Duodenal mucosa (tissue), 2 donors: Measurements from ENCODE around the gene ZYG11B.
A peak's percentile ranks its signal among the peaks of the same experiment; 100 is the strongest.
"Not testable (repeated sequence)": the region's sequence is repeated elsewhere in the genome, so short reads cannot be mapped to it uniquely, and the experiment has no call there.

Experiments used
- H3K27ac ChIP-seq: one replicate; pipeline ENCODE4 v1.7.0; 2013; ENCODE audit warnings: low read depth, low read length
- H3K27me3 ChIP-seq, 2 donors: one replicate each; pipeline ENCODE4 v1.7.0; 2013; ENCODE audit warnings: low read length in 2 of 2, control low read depth in 1 of 2; ENCODE audit not compliant: insufficient read depth in 2 of 2, control insufficient read depth in 1 of 2
- H3K36me3 ChIP-seq, 2 donors: one replicate each; pipeline ENCODE4 v1.7.0; 2013; ENCODE audit warnings: low read length in 2 of 2, control low read depth in 1 of 2; ENCODE audit not compliant: insufficient read depth in 2 of 2, control insufficient read depth in 1 of 2
- H3K4me1 ChIP-seq, 2 donors: one replicate each; pipeline ENCODE4 v1.7.0; 2013; ENCODE audit warnings: low read length in 2 of 2, control low read depth in 1 of 2; ENCODE audit not compliant: insufficient read depth in 2 of 2, control insufficient read depth in 1 of 2
- H3K4me3 ChIP-seq, 2 donors: one replicate each; pipeline ENCODE4 v1.7.0; 2013; ENCODE audit warnings: low read length in 2 of 2, low read depth in 1 of 2
- H3K9ac ChIP-seq, 2 donors: one replicate each; pipeline ENCODE4 v1.7.0; 2013; ENCODE audit warnings: low read length in 2 of 2, low read depth in 1 of 2
- H3K9me3 ChIP-seq, 2 donors: one replicate each; pipeline ENCODE4 v1.7.0; 2013; ENCODE audit warnings: low read length in 2 of 2, control low read depth in 1 of 2; ENCODE audit not compliant: control insufficient read depth in 1 of 2

The ZYG11B gene

DNA sequence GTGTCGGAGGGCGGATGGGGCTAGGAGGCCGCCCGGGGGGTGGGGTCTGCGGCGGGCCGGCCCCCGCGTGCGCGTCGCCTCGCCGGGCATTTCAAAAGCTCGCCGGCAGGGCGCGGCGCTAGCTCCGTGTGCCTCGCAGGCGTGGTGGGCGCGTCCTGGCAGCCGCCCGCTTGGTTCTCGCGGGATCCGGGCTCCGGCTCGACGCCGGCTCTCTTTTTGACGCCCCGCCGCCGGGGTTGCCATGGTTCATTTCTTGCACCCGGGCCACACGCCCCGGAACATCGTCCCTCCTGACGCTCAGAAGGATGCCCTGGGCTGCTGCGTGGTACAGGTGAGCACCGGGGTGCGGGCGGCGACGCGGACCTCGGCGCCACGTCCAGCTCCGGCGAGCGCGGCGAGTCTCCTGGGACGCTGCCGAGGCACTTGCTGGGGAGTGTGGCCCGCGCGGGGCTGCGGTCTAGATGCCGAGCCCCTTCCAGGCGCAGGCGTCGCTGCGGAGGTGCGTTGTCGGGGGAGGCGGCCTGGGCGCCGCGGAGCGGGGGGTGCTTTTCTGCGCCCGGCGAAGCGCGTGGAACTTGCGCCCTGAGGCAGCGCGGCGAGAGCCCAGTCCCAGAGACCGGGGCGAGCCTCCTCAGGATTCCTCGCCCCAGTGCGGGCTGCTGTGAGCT, 116.5 kb downstream of the ZYG11B start, which contains the start of gene ZYG11A:
Gene ZYG11A, plus strand, starts transcription at position 118 of the 668 bp plus-strand sequence. Its CDS starts 124 bp downstream, at position 242.
- no peak within 1 kb of the TSS for H3K9ac ChIP-seq
- H3K4me3 ChIP-seq, result peak within 1 kb of the TSS; percentile 61
- no peak within 1 kb of the TSS for H3K27ac ChIP-seq
- peaks cover 8 to 9% of the 10 kb centered on the region in 2 donors for H3K27me3 ChIP-seq
- peaks cover 3 to 7% of the 10 kb centered on the region in 2 donors for H3K4me1 ChIP-seq
- H3K9me3 ChIP-seq, result no peaks in the 10 kb centered on the region
- no peaks in the 10 kb centered on the region for H3K36me3 ChIP-seq

DNA sequence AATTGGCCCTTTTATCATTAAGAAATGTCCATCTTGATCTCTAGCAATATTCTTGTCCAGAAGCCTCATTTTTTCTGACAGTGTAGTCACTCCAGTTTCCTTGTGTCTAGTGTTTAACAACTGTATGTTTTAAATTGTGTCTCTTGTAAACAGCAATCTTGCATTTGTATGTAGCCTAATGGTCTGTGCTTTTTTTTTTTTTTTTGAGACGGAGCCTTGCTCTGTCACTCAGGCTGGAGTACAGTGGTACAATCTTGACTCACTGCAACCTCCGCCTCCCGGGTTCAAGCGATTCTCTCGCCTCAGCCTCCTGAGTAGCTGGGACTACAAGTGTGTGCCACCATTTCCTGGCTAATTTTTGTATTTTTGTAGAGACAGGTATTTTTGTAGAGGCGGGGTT, 118.9 kb downstream of the ZYG11B start:
- H3K4me3 ChIP-seq, H3K9me3 ChIP-seq, H3K27me3 ChIP-seq, H3K4me1 ChIP-seq, H3K27ac ChIP-seq, H3K36me3 ChIP-seq, H3K9ac ChIP-seq: not testable (repeated sequence)

DNA sequence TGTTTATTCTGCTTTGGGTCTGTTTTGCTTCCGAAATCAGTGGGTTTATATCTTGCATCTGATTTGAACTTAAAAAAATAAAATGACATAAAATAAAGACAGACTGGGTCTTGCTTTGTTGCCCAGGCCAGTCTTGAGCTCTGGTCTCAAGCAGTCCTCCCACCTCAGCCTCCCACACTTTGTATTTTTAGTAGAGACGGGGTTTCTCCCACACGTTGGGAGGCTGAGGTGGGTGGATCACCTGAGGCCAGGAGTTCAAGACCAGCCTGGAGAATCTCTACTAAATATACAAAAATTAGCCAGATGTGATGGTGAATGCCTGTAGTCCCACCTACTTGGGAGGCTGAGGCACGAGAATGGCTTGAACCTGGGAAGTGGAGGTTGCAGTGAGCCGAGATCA, 122.2 kb downstream of the ZYG11B start:
- no peaks in the 10 kb centered on the region for H3K36me3 ChIP-seq
- no peaks in the 10 kb centered on the region for H3K9me3 ChIP-seq
- no peak overlapping the region for H3K4me3 ChIP-seq
- H3K27ac ChIP-seq, result no peak overlapping the region
- H3K4me1 ChIP-seq, result peaks cover 0 to under 1% of the 10 kb centered on the region in 2 donors
- H3K27me3 ChIP-seq, result peaks cover under 1 to 4% of the 10 kb centered on the region in 2 donors
- H3K9ac ChIP-seq, result no peak overlapping the region

DNA sequence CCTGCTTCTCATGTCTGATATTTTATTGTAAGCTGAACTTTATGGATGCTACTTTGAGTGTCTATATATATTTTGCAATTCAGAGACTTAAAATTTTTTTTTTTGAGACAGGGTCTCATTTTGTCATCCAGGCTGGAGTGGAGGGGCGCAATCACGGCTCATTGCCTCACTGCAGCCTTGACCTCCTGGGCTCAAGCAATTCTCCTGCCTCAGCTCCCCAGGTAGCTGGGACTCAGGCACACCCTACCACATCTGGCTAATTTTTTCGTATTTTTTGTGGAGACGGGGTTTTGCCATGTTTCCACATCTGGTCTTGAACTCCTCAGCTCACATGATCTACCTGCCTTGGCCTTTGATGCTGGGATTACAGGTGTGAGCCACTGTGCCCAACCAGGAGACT, 124.7 kb downstream of the ZYG11B start:
- Histone ChIP-seq H3K4me3 (no peak overlapping the region), H3K9me3 (no peaks in the 10 kb centered on the region), H3K9ac (no peak overlapping the region), H3K36me3 (no peaks in the 10 kb centered on the region), H3K27ac (no peak overlapping the region), H3K27me3 (no peaks in the 10 kb centered on the region), H3K4me1 (no peaks in the 10 kb centered on the region)

DNA sequence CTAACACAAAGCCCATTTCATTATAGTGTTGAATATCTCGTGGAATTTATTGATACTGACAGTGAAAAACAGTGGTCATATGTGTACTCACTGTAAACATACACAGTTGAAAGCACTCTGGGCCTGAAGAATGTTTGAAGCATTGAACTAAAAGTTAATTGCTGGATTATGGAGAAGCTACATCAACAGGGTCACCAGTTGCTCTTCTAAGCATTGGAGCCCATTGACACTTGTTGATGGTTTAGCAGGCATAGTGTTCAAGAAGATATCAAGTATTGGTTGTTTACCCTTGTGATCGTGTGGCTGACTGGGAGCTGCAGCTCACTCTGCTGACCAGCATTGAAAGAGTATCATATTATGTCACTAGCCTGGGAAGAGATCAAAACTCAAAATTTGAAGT, 126.6 kb downstream of the ZYG11B start:
- Histone ChIP-seq H3K9me3 (no peaks in the 10 kb centered on the region), H3K36me3 (no peaks in the 10 kb centered on the region), H3K27me3 (no peaks in the 10 kb centered on the region), H3K9ac (no peak overlapping the region), H3K27ac (no peak overlapping the region), H3K4me3 (no peak overlapping the region), H3K4me1 (no peaks in the 10 kb centered on the region)

DNA sequence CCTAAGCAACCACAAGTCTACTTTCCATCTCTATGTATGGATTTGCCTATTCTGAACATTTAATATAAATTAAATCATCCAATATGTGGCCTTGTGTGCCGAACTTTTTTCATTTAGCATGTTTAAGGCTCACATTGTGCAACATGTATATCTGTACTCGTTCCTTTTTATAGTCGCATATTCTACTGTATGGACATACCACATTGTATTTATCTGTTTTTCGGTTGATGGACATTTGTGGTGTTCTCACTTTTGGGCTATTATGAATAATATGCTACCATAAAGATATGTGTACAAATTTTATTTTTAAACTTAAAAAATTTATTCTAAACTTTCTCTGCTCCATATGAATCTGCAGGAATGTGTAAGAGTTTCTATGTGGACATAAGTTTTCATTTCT, 129.3 kb downstream of the ZYG11B start:
- Histone ChIP-seq H3K27me3 (no peaks in the 10 kb centered on the region), H3K4me3 (no peak overlapping the region), H3K9ac (no peak overlapping the region), H3K27ac (no peak overlapping the region), H3K4me1 (no peaks in the 10 kb centered on the region), H3K36me3 (no peaks in the 10 kb centered on the region), H3K9me3 (no peaks in the 10 kb centered on the region)

DNA sequence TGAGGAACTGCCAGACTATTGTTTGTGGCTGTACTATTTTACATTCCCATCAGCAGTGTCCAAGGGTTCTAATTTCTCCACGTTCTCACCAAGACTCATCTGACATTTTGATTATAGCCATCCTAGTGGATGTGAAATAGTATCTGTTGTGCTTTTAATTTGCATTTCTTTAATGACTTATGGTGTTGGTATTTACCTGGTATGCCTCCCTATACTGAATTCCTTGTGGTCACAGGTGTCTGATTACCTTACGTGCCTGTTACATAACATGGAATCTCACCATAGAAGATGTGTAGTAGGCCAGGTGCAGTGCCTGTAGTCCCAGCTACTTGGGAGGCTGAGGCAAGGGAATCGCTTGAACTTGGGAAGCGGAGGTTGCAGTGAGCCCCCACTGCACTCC, 129.8 kb downstream of the ZYG11B start:
- no peak overlapping the region for H3K9ac ChIP-seq

DNA sequence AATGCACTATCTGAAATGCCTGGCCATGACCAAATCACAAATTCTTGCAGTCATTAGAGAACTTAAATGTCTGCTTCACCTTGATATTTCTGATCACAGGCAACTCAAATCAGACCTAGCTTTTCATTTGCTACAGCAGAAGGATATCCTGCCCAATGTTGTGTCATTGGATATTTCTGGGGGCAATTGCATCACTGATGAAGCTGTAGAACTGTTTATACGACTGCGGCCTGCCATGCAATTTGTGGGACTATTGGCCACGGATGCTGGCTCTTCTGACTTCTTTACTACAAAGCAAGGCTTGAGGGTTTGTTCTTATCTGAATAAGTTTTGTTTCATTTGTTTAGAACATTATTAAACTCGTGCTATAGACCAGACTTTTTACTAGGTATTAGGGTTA, 131.2 kb downstream of the ZYG11B start:
- Histone ChIP-seq H3K4me3 (no peak overlapping the region), H3K9ac (no peak overlapping the region)

More for the DNA sequence above, 129.8 kb downstream of the ZYG11B start:
- Histone ChIP-seq H3K27ac (no peak overlapping the region), H3K36me3 (no peaks in the 10 kb centered on the region), H3K27me3 (no peaks in the 10 kb centered on the region), H3K4me1 (no peaks in the 10 kb centered on the region), H3K9me3 (no peaks in the 10 kb centered on the region), H3K4me3 (no peak overlapping the region)

DNA sequence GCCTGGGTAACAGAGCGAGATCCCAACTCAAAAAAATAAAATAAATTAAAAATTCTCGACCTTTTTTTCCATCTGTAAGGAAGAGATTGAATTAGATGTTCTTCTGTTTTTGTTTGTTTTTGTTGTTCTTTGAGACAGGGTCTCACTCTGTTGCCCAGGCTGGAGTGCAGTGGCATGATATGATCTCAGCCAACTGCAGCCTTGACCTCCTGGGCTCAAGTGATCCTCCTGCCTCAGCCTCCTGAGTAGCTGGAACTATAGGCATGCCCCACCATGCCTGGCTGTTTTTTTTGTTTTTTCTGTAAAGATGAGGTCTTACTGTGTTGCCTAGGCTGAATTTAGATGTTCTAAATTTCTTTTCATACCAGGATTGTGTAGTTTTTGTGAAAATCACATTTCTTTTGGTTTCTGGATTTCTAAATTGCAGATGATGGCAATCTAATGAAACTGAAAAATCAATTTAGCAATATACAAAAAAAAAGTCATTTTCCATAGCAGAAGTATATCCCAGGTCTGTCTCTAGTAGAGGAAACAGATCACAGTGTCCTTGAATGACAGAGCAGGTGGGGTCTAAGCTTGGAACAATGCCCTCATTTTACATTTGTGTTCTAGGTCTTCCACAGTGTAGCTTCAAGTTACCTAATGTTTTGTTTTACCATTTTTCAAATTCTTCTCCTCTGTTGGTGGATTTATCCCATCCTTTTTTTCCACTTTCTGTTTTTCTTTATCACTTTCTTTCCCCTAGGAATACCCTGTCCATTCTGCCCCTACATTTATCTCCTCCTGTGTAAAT, 136.6 kb downstream of the ZYG11B start:
- Histone ChIP-seq H3K4me3 (no peak overlapping the region), H3K9ac (no peak overlapping the region), H3K27ac (no peak overlapping the region), H3K27me3 (no peaks in the 10 kb centered on the region), H3K9me3 (no peaks in the 10 kb centered on the region), H3K36me3 (no peaks in the 10 kb centered on the region), H3K4me1 (peaks cover 0 to 5% of the 10 kb centered on the region in 2 donors)

More for the DNA sequence above, 131.2 kb downstream of the ZYG11B start:
- Histone ChIP-seq H3K9me3 (no peaks in the 10 kb centered on the region), H3K27ac (no peak overlapping the region), H3K4me1 (no peaks in the 10 kb centered on the region), H3K36me3 (no peaks in the 10 kb centered on the region), H3K27me3 (no peaks in the 10 kb centered on the region)

DNA sequence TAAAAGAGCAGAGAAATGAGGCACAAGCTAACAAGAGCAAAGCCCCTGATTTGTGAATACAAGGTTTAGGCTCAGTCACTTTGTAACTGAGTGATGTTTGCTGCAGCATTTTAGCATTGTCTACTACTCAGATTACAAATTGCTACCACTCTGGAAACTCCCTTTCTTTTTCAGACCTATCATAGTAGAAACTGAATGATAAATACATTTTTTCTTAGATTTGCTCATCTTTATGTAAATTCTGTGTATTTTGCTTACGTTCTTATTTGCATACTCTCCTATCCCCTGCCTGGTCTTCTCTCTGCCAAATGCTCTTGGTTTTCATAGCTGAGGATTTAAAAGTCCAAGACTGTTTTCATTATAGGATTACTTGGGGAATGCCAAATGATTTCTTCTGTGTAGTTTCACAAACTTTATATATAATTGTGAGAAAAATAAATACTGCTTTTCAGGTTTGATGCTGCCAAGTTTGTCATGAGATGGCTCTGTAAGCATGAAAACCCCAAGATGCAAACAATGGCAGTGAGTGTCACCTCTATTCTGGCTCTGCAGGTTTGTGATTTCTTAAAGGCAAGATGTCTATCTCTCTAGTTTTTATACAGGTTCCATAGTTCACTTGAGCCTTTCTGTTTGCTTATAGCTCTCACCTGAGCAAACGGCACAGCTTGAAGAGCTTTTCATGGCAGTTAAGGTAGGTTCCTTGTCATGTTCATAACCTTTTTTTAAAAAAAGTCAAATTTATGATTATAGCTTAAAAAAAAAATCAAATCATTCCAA, 141.0 kb downstream of the ZYG11B start:
- H3K27ac ChIP-seq, result no peak overlapping the region
- H3K4me3 ChIP-seq, result no peak overlapping the region
- no peak overlapping the region for H3K9ac ChIP-seq
- H3K27me3 ChIP-seq, result no peaks in the 10 kb centered on the region
- H3K9me3 ChIP-seq, result no peaks in the 10 kb centered on the region
- H3K36me3 ChIP-seq, result no peaks in the 10 kb centered on the region
- peaks cover 0 to 5% of the 10 kb centered on the region in 2 donors for H3K4me1 ChIP-seq
